K562 (cell line): ENCODE measurements around the gene ZNF727. TPM values are rescaled to one million over a fixed set of nuclear protein-coding genes. Genes with fewer than 3 reads are reported as not detected.
"Not testable (repeated sequence)": the region's sequence is repeated elsewhere in the genome, so short reads cannot be mapped to it uniquely, and the experiment has no call there.

Source experiments
- ATAC-seq: fragments of 200-7000 bp; cut with Tn5 transposase; 3 replicates; pipeline ENCODE4 v1.9.1; 2020; ENCODE audit warnings: moderate library complexity
- BruUV-seq: library from RNA; stranded (reverse); fragments of 400-500 nt; replicated peaks from 2 replicates; lab custom pipeline; 2021; lab: Mats Ljungman, UMichigan
- CTCF ChIA-PET: fragments of 300-600 bp; formaldehyde crosslinking; extraction: SDS; loops from one replicate; lab custom pipeline; 2021; ENCODE audit warnings: low intra/inter-chr PET ratio; lab: Yijun Ruan, JAX
- POLR2A ChIA-PET: fragments of 300-600, 350-650 bp; sonication (Branson Sonifier 250); formaldehyde crosslinking; extraction: SDS; loops from one replicate; lab custom pipeline; 2021; ENCODE audit warnings: antibody characterized with exemption, inconsistent platforms; lab: Yijun Ruan, JAX
- DNase-seq, 4 experiments: peaks; one replicate each; pipeline versions ENCODE4 v3.0.0 to v3.0.0-alpha.2; 2011 to 2018; ENCODE audit warnings: low spot score in 3 of 4, mixed read lengths in 3 of 4; ENCODE audit errors: extremely low read depth in 1 of 4
- FAIRE-seq: peaks from 2 replicates; lab custom pipeline; 2011; peaks lifted over from hg19 to GRCh38; lab: Jason Lieb, UNC
- H2AFZ ChIP-seq: 2 replicates; pipeline ENCODE4 v1.6.0; 2011; ENCODE audit warnings: low read depth, low read length, control low read depth, inconsistent platforms
- H3K27ac ChIP-seq: fragments of 200-600 bp; 3 replicates; pipeline ENCODE4 v1.8.0; 2011; ENCODE audit warnings: low read depth, mild to moderate bottlenecking, control low read depth, inconsistent platforms, low read length, moderate library complexity, mixed read lengths; ENCODE audit errors: extremely low read depth
- H3K27me3 ChIP-seq, 2 experiments: fragments of 300-600 bp in 1 of 2; 2 replicates in 1 of 2; 3 replicates in 1 of 2; pipeline versions ENCODE4 v1.6.0 to v1.8.0; 2011; ENCODE audit warnings: inconsistent platforms in 2 of 2, low read length in 2 of 2, mild to moderate bottlenecking in 1 of 2, mixed read lengths in 1 of 2, moderate library complexity in 1 of 2; ENCODE audit not compliant: control insufficient read depth in 2 of 2, insufficient read depth in 2 of 2
- H3K36me3 ChIP-seq: fragments of 300-600 bp; 3 replicates; pipeline ENCODE4 v1.8.0; 2011; ENCODE audit warnings: mild to moderate bottlenecking, low read length, inconsistent platforms; ENCODE audit not compliant: control insufficient read depth, insufficient read depth
- H3K4me1 ChIP-seq, 2 experiments: fragments of 200-600 bp in 1 of 2; replicated peaks in 1 of 2; 2 replicates in 1 of 2; 3 replicates in 1 of 2; pipeline versions ENCODE4 v1.5.1 to v1.8.0; 2011; ENCODE audit warnings: inconsistent platforms in 2 of 2, low read length in 2 of 2, mild to moderate bottlenecking in 1 of 2, mixed read lengths in 1 of 2, moderate library complexity in 1 of 2; ENCODE audit not compliant: control insufficient read depth in 2 of 2, insufficient read depth in 2 of 2
- H3K4me2 ChIP-seq: 2 replicates; pipeline ENCODE4 v1.6.1; 2011; ENCODE audit warnings: low read length, control low read depth, inconsistent platforms, mixed read lengths; ENCODE audit not compliant: insufficient read depth
- H3K4me3 ChIP-seq: fragments of 200-600 bp; sonication (generic), shearing (Covaris generic); 2 replicates; pipeline ENCODE4 v1.5.1; 2016; ENCODE audit warnings: control low read depth, inconsistent platforms
- H3K79me2 ChIP-seq: fragments of 200-600 bp; 3 replicates; pipeline ENCODE4 v1.8.0; 2011; ENCODE audit warnings: low read length, inconsistent platforms; ENCODE audit not compliant: control insufficient read depth, insufficient read depth
- H3K9ac ChIP-seq, 2 experiments: 2 replicates each; pipeline versions ENCODE4 v1.6.0 to v1.6.1; 2011; ENCODE audit warnings: low read depth in 2 of 2, low read length in 2 of 2, control low read depth in 1 of 2, inconsistent platforms in 1 of 2, mild to moderate bottlenecking in 1 of 2, mixed read lengths in 1 of 2; ENCODE audit not compliant: insufficient read depth in 1 of 2
- H3K9me1 ChIP-seq: one replicate; pipeline ENCODE4 v1.6.0; 2011; ENCODE audit warnings: inconsistent platforms, mild to moderate bottlenecking, low read length, moderate library complexity; ENCODE audit not compliant: control insufficient read depth, insufficient read depth
- H3K9me3 ChIP-seq: replicated peaks from 2 replicates; pipeline ENCODE4 v1.5.1; 2011; ENCODE audit warnings: low read depth, low read length, inconsistent platforms; ENCODE audit not compliant: control insufficient read depth, insufficient read depth
- H4K20me1 ChIP-seq: replicated peaks from 2 replicates; pipeline ENCODE4 v1.6.1; 2011; ENCODE audit warnings: low read length, inconsistent platforms, mixed read lengths; ENCODE audit not compliant: control insufficient read depth, insufficient read depth
- DNMT1 ChIP-seq: fragments of 450-650 bp; IDR thresholded peaks from 2 replicates; pipeline ENCODE4 v1.6.1; 2016; ENCODE audit warnings: antibody characterized with exemption, mild to moderate bottlenecking
- MEF2D ChIP-seq: conservative IDR thresholded peaks from 2 replicates; pipeline ENCODE4 v1.6.1; 2016; ENCODE audit warnings: low read depth, missing genetic modification characterization, missing compliant biosample characterization
- TAF15 ChIP-seq: fragments of 200-400 bp; formaldehyde crosslinking; IDR thresholded peaks from 2 replicates; pipeline ENCODE4 v1.6.1; 2017; ENCODE audit warnings: mild to moderate bottlenecking, low read depth, low read length, moderate library complexity
- YY1 ChIP-seq, 3 experiments: IDR thresholded peaks; 2 replicates each; pipeline ENCODE4 v1.6.1; 2011; ENCODE audit warnings: low read length in 2 of 3, mild to moderate bottlenecking in 2 of 3, moderate library complexity in 2 of 3, borderline replicate concordance in 1 of 3, control low read depth in 1 of 3, low read depth in 1 of 3; ENCODE audit not compliant: insufficient read depth in 3 of 3, insufficient replicate concordance in 2 of 3, control insufficient read depth in 1 of 3, insufficient read length in 1 of 3; ENCODE audit errors: extremely low read depth in 1 of 3
- ZNF197 ChIP-seq: fragments of 200-800 bp; sonication (Bioruptor generic); IDR thresholded peaks from 2 replicates; pipeline ENCODE4 v1.6.1; 2016; ENCODE audit warnings: low read depth, missing genetic modification characterization, missing compliant biosample characterization
- ZNF274 ChIP-seq: IDR thresholded peaks from 2 replicates; pipeline ENCODE4 v1.6.1; 2011; ENCODE audit warnings: low read depth, mild to moderate bottlenecking, low read length, moderate library complexity, borderline replicate concordance
- ZNF583 ChIP-seq: fragments of 250-450 bp; sonication (Bioruptor Pico); IDR thresholded peaks from 2 replicates; pipeline ENCODE4 v1.4.0; 2020
- WGBS: fragments of 100-300 bp; shearing (Covaris generic); methylation state at CpG from one replicate; pipeline ENCODE4 v1.1.6; 2016; ENCODE audit warnings: low coverage, mixed read lengths; ENCODE audit not compliant: insufficient coverage; ENCODE audit errors: missing lambda C conversion rate; 5-methylcytosine and 5-hydroxymethylcytosine counted together
- in situ Hi-C: fragments of 300-500 bp; cut with MboI; formaldehyde crosslinking; loops from 4 replicates; pipeline ENCODE4 v1.15.0; 2018; ENCODE audit warnings: inconsistent platforms, mixed read lengths
- intact Hi-C: fragments of 100-400 bp; cut with micrococcal nuclease; formaldehyde crosslinking; loops from 2 replicates; pipeline ENCODE4 v1.14.2; 2022
- polyA plus RNA-seq, 8 experiments: library from polyadenylated mRNA; depleted of rRNA in 4 of 8; stranded (reverse) in 5 of 8; unstranded in 3 of 8; fragments of >200 nt; fragmentation: Nextera tagmentation in 2 of 8; fragmentation: Illumina TruSeq in 1 of 8; extraction: Ambion mirVana in 2 of 8; extraction: Trizol in 1 of 8; gene quantifications; 2 replicates each; pipeline versions ENCODE4 v1.2.1 to v1.2.3, GENCODE V29; 2011 to 2014; ENCODE audit warnings: inconsistent platforms in 1 of 8, missing spikeins in 1 of 8
- total RNA-seq, 7 experiments: library from RNA; depleted of rRNA in 6 of 7; stranded (reverse); fragments of >200 nt in 6 of 7; fragmentation: Illumina TruSeq in 2 of 7; extraction: Trizol in 2 of 7; gene quantifications; 2 replicates each; pipeline versions ENCODE4 v1.2.1 to v1.2.3, GENCODE V29; 2011 to 2021; ENCODE audit warnings: low replicate concordance in 1 of 7
- TF ChIP-seq, protein P1 (sequence below): IDR thresholded peaks from 2 replicates; pipeline ENCODE4 v1.6.1; 2011; ENCODE audit not compliant: insufficient read length; ENCODE audit errors: extremely low read depth

ZNF727 gene
- total and polyA plus RNA-seq, 9 of the 15 experiments (the other 6 are each of a cell fraction or from before 2014, with no cell fraction given), result not detected

DNA sequence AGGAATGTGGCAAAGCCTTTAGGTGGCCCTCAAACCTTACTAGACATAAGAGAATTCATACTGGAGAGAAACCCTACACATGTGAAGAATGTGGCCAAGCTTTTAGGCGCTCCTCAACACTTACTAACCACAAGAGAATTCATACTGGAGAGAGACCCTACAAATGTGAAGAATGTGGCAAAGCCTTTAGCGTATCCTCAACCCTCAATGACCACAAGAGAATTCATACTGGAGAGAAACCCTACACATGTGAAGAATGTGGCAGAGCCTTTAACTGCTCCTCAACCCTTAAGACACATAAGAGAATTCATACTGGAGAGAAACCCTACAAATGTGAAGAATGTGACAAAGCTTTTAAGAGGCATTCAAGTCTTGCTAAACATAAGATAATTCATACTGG is 29.7 kb upstream of the ZNF727 start:
- CTCF ChIA-PET, H3K9me3 ChIP-seq, H3K79me2 ChIP-seq, H3K9ac ChIP-seq, H3K9me1 ChIP-seq, H2AFZ ChIP-seq, FAIRE-seq, H3K4me1 ChIP-seq, H3K27ac ChIP-seq, intact Hi-C loops, H4K20me1 ChIP-seq, POLR2A ChIA-PET, ATAC-seq, BruUV-seq, DNase-seq, H3K4me2 ChIP-seq, in situ Hi-C loops, H3K27me3 ChIP-seq: not testable (repeated sequence)
- peak; percentile 90 for TF ChIP-seq ZNF274
- TF ChIP-seq, all 486 proteins: peak for 1; not testable (repeated sequence) for 485
- H3K4me3 ChIP-seq, H3K36me3 ChIP-seq: not testable (repeated sequence)
- 5% methylated on average over 2 of the region's 2 CpGs for WGBS

DNA sequence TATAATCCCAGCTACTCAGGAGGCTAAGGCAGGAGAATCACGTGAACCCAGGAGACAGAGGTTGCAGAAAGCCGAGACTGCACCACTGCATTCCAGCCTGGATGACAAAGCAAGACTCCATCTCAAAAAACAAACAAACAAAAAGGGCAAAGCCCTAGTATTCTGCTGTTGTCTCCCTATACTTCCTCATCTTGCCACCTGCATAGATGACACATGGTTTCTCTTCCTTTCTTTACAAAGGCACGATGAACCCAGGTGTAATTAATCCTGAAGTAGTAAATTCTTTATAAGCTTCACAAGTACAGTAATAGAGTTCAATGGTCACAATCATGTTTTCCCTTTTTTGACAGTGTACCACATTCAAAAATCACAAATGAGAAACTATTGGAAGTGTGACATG is 9.8 kb upstream of the ZNF727 start:
- in situ Hi-C loops, result no loop called here
- Histone ChIP-seq H3K9me1 (no peaks in the 10 kb centered on the region), H2AFZ (no peak overlapping the region), H3K9me3 (no peaks in the 10 kb centered on the region), H3K36me3 (no peaks in the 10 kb centered on the region), H3K4me2 (no peak overlapping the region), H3K79me2 (no peaks in the 10 kb centered on the region), H4K20me1 (no peaks in the 10 kb centered on the region), H3K4me3 (no peak overlapping the region), H3K27ac (no peak overlapping the region), H3K9ac (no peak overlapping the region), H3K27me3 (no peaks in the 10 kb centered on the region), H3K4me1 (no peaks in the 10 kb centered on the region)
- TF ChIP-seq ZNF583 (no peak), DNMT1 (no peak), TAF15 (no peak), MEF2D (tag) (no peak), YY1 (IDR thresholded peaks at IDR 0.05; ENCODE audit: borderline replicate concordance in 1 of 3, control insufficient read depth in 1 of 3, extremely low read depth in 1 of 3, insufficient read depth in 3 of 3, insufficient read length in 1 of 3, insufficient replicate concordance in 2 of 3, low read depth in 1 of 3, low read length in 2 of 3) (no peak), ZNF197 (CRISPR knock-in tag) (no peak)
- TF ChIP-seq, protein P1, sequence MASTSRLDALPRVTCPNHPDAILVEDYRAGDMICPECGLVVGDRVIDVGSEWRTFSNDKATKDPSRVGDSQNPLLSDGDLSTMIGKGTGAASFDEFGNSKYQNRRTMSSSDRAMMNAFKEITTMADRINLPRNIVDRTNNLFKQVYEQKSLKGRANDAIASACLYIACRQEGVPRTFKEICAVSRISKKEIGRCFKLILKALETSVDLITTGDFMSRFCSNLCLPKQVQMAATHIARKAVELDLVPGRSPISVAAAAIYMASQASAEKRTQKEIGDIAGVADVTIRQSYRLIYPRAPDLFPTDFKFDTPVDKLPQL, result no peak
- 2% methylated on average over 3 of the region's 3 CpGs for WGBS
- ATAC-seq (no peak), DNase-seq (no peak), FAIRE-seq (no peak)
- CTCF ChIA-PET, result no interaction called here
- BruUV-seq, result no TSS peak
- intact Hi-C loops, result no loop called here
- POLR2A ChIA-PET, result no interaction called here
